Thyroid gland (tissue), 4 donors: ENCODE data around the gene PLEKHA1. TPM values are rescaled to one million over a fixed set of nuclear protein-coding genes. Genes with fewer than 3 reads are reported as not detected.

Source experiments
- DNase-seq, 2 donors: peaks; one replicate each; pipeline ENCODE4 v3.0.0-alpha.2; 2019
- H3K27ac ChIP-seq, 3 donors: fragments of 200-600 bp; sonication (generic); 1 replicate in 2 of 3; 2 replicates in 1 of 3; pipeline ENCODE4 v1.5.1; 2016 to 2019; ENCODE audit warnings: mild to moderate bottlenecking in 1 of 3, moderate library complexity in 1 of 3
- H3K27me3 ChIP-seq: fragments of 200-600 bp; sonication (generic); one replicate; pipeline ENCODE4 v1.5.1; 2019
- H3K36me3 ChIP-seq, 2 donors: fragments of 200-600 bp; sonication (generic); one replicate each; pipeline ENCODE4 v1.5.1; 2016 to 2019
- H3K4me1 ChIP-seq, 2 donors: fragments of 200-600 bp; sonication (generic); one replicate each; pipeline ENCODE4 v1.5.1; 2017 to 2019
- H3K4me3 ChIP-seq, 3 donors: fragments of 200-600 bp; sonication (generic); replicated peaks in 1 of 3; 1 replicate in 2 of 3; 2 replicates in 1 of 3; pipeline ENCODE4 v1.5.1; 2016; ENCODE audit warnings: mild to moderate bottlenecking in 1 of 3
- H3K9me3 ChIP-seq: fragments of 200-600 bp; sonication (generic); one replicate; pipeline ENCODE4 v1.5.1; 2017
- CTCF ChIP-seq, 6 experiments: fragments of 200-600 bp in 3 of 6; fragments of 450-650 bp in 3 of 6; sonication (generic) in 3 of 6; IDR thresholded peaks; one replicate each; pipeline ENCODE4 v1.5.1; 2016 to 2019; ENCODE audit warnings: antibody characterized with exemption in 6 of 6, mild to moderate bottlenecking in 2 of 6, inconsistent platforms in 1 of 6, moderate library complexity in 1 of 6
- POLR2A ChIP-seq, 2 donors: fragments of 450-650 bp; IDR thresholded peaks; one replicate each; pipeline ENCODE4 v1.6.1; 2017; ENCODE audit warnings: antibody characterized with exemption in 2 of 2, mild to moderate bottlenecking in 2 of 2, moderate library complexity in 1 of 2
- WGBS, 2 donors: methylation state at CpG; one replicate each; pipeline ENCODE4 v1.1.5; 2017; 5-methylcytosine and 5-hydroxymethylcytosine counted together
- intact Hi-C: fragments of 100-400 bp; cut with DNase I; formaldehyde crosslinking; loops from one replicate; pipeline ENCODE4 v1.15.1; 2023
- microRNA-seq: library from miRNA; unstranded; fragments of <30 nt; microRNA quantifications from one replicate; pipeline ENCODE4, GENCODE V29; 2016
- small RNA-seq: library from RNA; depleted of rRNA; stranded (forward); fragments of <200 nt; gene quantifications from one replicate; pipeline ENCODE3, GENCODE V24; 2016
- total RNA-seq, 4 donors: library from RNA; depleted of rRNA; stranded (reverse); fragments of >200 nt; gene quantifications; one replicate each; pipeline ENCODE4 v1.2.3, GENCODE V29; 2016

PLEKHA1 gene
- total RNA-seq, 4 donors from 2014 or later, result 39.3 to 50.9 (median 45.6) TPM

GRCh38 chr10:122477436-122477835, 102.9 kb downstream of the PLEKHA1 start:
- H3K9me3 ChIP-seq, result no peaks in the 10 kb centered on the region
- TF ChIP-seq CTCF (IDR thresholded peaks at IDR 0.05) (no peak), POLR2A (IDR thresholded peaks at IDR 0.05) (no peak)
- no peak overlapping the region for H3K27ac ChIP-seq
- intact Hi-C loops, result no loop called here
- H3K36me3 ChIP-seq, result no peaks in the 10 kb centered on the region
- DNase-seq, result no peak
- H3K27me3 ChIP-seq, result no peaks in the 10 kb centered on the region
- 92 to 100% methylated on average over 5 of the region's 5 CpGs for WGBS, 2 donors
- H3K4me3 ChIP-seq, result no peak overlapping the region
- H3K4me1 ChIP-seq, result peaks cover 3 to 18% of the 10 kb centered on the region in 2 donors

- Histone ChIP-seq H3K27me3 (no peaks in the 10 kb centered on the region), H3K9me3 (no peaks in the 10 kb centered on the region), H3K27ac (no peak overlapping the region), H3K4me1 (peaks cover 3 to 15% of the 10 kb centered on the region in 2 donors), H3K4me3 (no peak overlapping the region), H3K36me3 (no peaks in the 10 kb centered on the region)
- intact Hi-C loops, result no loop called here
- TF ChIP-seq POLR2A (IDR thresholded peaks at IDR 0.05) (no peak), CTCF (IDR thresholded peaks at IDR 0.05) (no peak)
- WGBS, 2 donors, result 79 to 94% methylated on average over 7 of the region's 7 CpGs
- DNase-seq, result no peak
Measured at GRCh38 chr10:122478971-122479370, 104.5 kb downstream of the PLEKHA1 start.

GRCh38 chr10:122480146-122480833, 105.8 kb downstream of the PLEKHA1 start:
- Histone ChIP-seq H3K36me3 (no peaks in the 10 kb centered on the region), H3K9me3 (no peaks in the 10 kb centered on the region), H3K4me3 (no peak overlapping the region), H3K27me3 (no peaks in the 10 kb centered on the region), H3K27ac (no peak overlapping the region), H3K4me1 (peaks cover 0 to 9% of the 10 kb centered on the region in 2 donors)
- 92 to 94% methylated on average over 10 of the region's 10 CpGs for WGBS, 2 donors
- no peak for DNase-seq
- TF ChIP-seq POLR2A (IDR thresholded peaks at IDR 0.05), result no peak
- TF ChIP-seq CTCF (IDR thresholded peaks at IDR 0.05), result no peak
- intact Hi-C loops, result no loop called here

- TF ChIP-seq POLR2A (IDR thresholded peaks at IDR 0.05), result no peak
- TF ChIP-seq CTCF (IDR thresholded peaks at IDR 0.05), result no peak
- peaks cover 0 to 5% of the 10 kb centered on the region in 2 donors for H3K4me1 ChIP-seq
- no peak overlapping the region for H3K4me3 ChIP-seq
- DNase-seq, result no peak
- WGBS, 2 donors, result 92 to 97% methylated on average over 6 of the region's 6 CpGs
- intact Hi-C loops, result no loop called here
- no peaks in the 10 kb centered on the region for H3K9me3 ChIP-seq
- no peak overlapping the region for H3K27ac ChIP-seq
- no peaks in the 10 kb centered on the region for H3K27me3 ChIP-seq
- no peaks in the 10 kb centered on the region for H3K36me3 ChIP-seq
Measured at GRCh38 chr10:122481296-122482056, 107.0 kb downstream of the PLEKHA1 start.

Small RNA genes lying within 50 kb of the gene (microRNA-seq; reads per million reads assigned to microRNA genes)
- gene MIR3941, result not detected

Small RNA genes lying within 50 kb of the gene (small RNA-seq; reads per million reads assigned to genes)
- gene MIR3941, result not detected
- gene RNU6-728P, result not detected

Other genes with a start within 250 kb of the PLEKHA1 start
- gene BTBD16, start 103.4 kb upstream of the PLEKHA1 start, total RNA-seq, result under 1 TPM in 1 of 4 donors, not detected in 3; 0.11 TPM
- gene ARMS2, start 79.9 kb downstream of the PLEKHA1 start, total RNA-seq, result not detected
- 10 to 100 TPM; 37.1 to 99.4 (median 68.2) TPM for gene HTRA1, start 86.8 kb downstream of the PLEKHA1 start, total RNA-seq
- gene DMBT1, start 186.0 kb downstream of the PLEKHA1 start, total RNA-seq, result under 1 TPM in 2 of 4 donors, not detected in 2; 0.10 to 0.13 TPM